Measurements from ENCODE around the gene RAD51C. TPM values are rescaled to one million over a fixed set of nuclear protein-coding genes. Genes with fewer than 3 reads are reported as not detected.

Gene RAD51C
- total and polyA plus RNA-seq, 9 of the 15 experiments (the other 6 are each of a cell fraction or from before 2014, with no cell fraction given), result 93.9 to 341 (median 135) TPM

- TF ChIP-seq FOXK2 (conservative IDR thresholded peaks at IDR 0.05 in 1 of 2, IDR thresholded peaks at IDR 0.05 in 1 of 2; ENCODE audit: low read depth in 2 of 2) (peak; percentile 71 to 72), CCAR2 (IDR thresholded peaks at IDR 0.05; ENCODE audit: low read depth, low read length) (no peak), ZNF740 (CRISPR knock-in tag; IDR thresholded peaks at IDR 0.05) (peak; percentile 79; the same call in 1 of the 2 replicates), ZNF740 (tag; IDR thresholded peaks at IDR 0.05) (no peak), FUS (optimal IDR thresholded peaks at IDR 0.05; ENCODE audit: low read depth, low read length) (no peak), ZZZ3 (IDR thresholded peaks at IDR 0.05) (no peak), RBM15 (IDR thresholded peaks at IDR 0.05; ENCODE audit: insufficient read depth, low read length) (no peak), ERF (CRISPR knock-in tag; IDR thresholded peaks at IDR 0.05) (no peak; the same call in 1 of the 2 replicates), ZNF695 (CRISPR knock-in tag; IDR thresholded peaks at IDR 0.05) (no peak), ZNF398 (CRISPR knock-in tag; IDR thresholded peaks at IDR 0.05) (no peak), U2AF2 (optimal IDR thresholded peaks at IDR 0.05; ENCODE audit: low read depth, low read length) (no peak), ZNF699 (CRISPR knock-in tag; IDR thresholded peaks at IDR 0.05; ENCODE audit: insufficient replicate concordance) (no peak), IRF9 (tag; IDR thresholded peaks at IDR 0.05) (no peak), ZSCAN32 (CRISPR knock-in tag; IDR thresholded peaks at IDR 0.05) (no peak), CBX3 (IDR thresholded peaks at IDR 0.05; ENCODE audit: borderline replicate concordance in 1 of 2, low read length in 2 of 2) (peak in 1 of 2 experiments; percentile 90; a peak in 2 of 3 replicates), PTBP1 (IDR thresholded peaks at IDR 0.05; ENCODE audit: low read depth, low read length) (no peak), ZHX1 (conservative IDR thresholded peaks at IDR 0.05; ENCODE audit: low read length) (0 out of 2 replicates have a peak, but pooled peaks have one; percentile 68), ZNF143 (CRISPR knock-in tag; IDR thresholded peaks at IDR 0.05) (0 out of 2 replicates have a peak, but pooled peaks have one; percentile 33), RAD51 (IDR thresholded peaks at IDR 0.05; ENCODE audit: borderline replicate concordance, low read depth) (no peak), NCOA6 (IDR thresholded peaks at IDR 0.05) (peak; percentile 83)
These were observed at the start of gene RAD51C (continued) for GRCh38 chr17:58692239-58693055.

Measured in K562 (cell line).